B cell (primary cell): ENCODE results near the gene LRBA. TPM values are rescaled to one million over a fixed set of nuclear protein-coding genes. Genes with fewer than 3 reads are reported as not detected.

ENCODE experiments used
- ATAC-seq: fragments of 200-7000 bp; cut with Tn5 transposase; one replicate; pipeline ENCODE4 v1.10.0; 2021; ENCODE audit warnings: low read depth, mild to moderate bottlenecking, moderate number of reproducible peaks, moderate library complexity
- CTCF ChIA-PET: fragments of 350-600 bp; sonication (Branson Sonifier 250); formaldehyde crosslinking; loops from one replicate; lab custom pipeline; 2021; ENCODE audit warnings: antibody characterized with exemption, inconsistent platforms; lab: Charles Lee
- POLR2A ChIA-PET: fragments of 350-600 bp; sonication (Branson Sonifier 250); formaldehyde crosslinking; loops from one replicate; lab custom pipeline; 2021; ENCODE audit warnings: antibody characterized with exemption; lab: Charles Lee
- DNase-seq: peaks from one replicate; pipeline ENCODE4 v3.0.0; 2013
- H2AFZ ChIP-seq: 2 replicates; pipeline ENCODE4 v1.6.1; 2012; ENCODE audit warnings: mild to moderate bottlenecking, low read depth, low read length; ENCODE audit not compliant: insufficient read depth, poor library complexity, severe bottlenecking
- H3K27ac ChIP-seq, 2 donors: 1 replicate in 1 of 2; 2 replicates in 1 of 2; pipeline ENCODE4 v1.5.1; 2012 to 2013; ENCODE audit warnings: low read length in 2 of 2, mild to moderate bottlenecking in 2 of 2, moderate library complexity in 1 of 2
- H3K27me3 ChIP-seq, 4 experiments: fragments of 200-600 bp in 1 of 4; sonication (generic) in 1 of 4; replicated peaks in 1 of 4; 1 replicate in 2 of 4; 2 replicates in 2 of 4; pipeline versions ENCODE4 v1.6.1 to v1.7.0; 2013 to 2016; ENCODE audit warnings: low read length in 3 of 4, mild to moderate bottlenecking in 2 of 4, mixed read lengths in 1 of 4, moderate library complexity in 1 of 4; ENCODE audit not compliant: insufficient read depth in 4 of 4, control insufficient read depth in 3 of 4; ENCODE audit errors: control extremely low read depth in 1 of 4
- H3K36me3 ChIP-seq, 2 experiments: replicated peaks in 1 of 2; 1 replicate in 1 of 2; 2 replicates in 1 of 2; pipeline versions ENCODE4 v1.6.1 to v1.7.1; 2013; ENCODE audit warnings: low read length in 1 of 2; ENCODE audit not compliant: insufficient read depth in 2 of 2, control insufficient read depth in 1 of 2; ENCODE audit errors: control extremely low read depth in 1 of 2, extremely low read depth in 1 of 2
- H3K4me1 ChIP-seq, 2 donors: fragments of 200-600 bp in 1 of 2; sonication (generic) in 1 of 2; 1 replicate in 1 of 2; 2 replicates in 1 of 2; pipeline versions ENCODE4 v1.5.1 to v1.6.1; 2013 to 2017; ENCODE audit warnings: low read length in 2 of 2; ENCODE audit not compliant: control insufficient read depth in 2 of 2, insufficient read depth in 2 of 2
- H3K4me2 ChIP-seq: replicated peaks from 2 replicates; pipeline ENCODE3; 2012; ENCODE audit warnings: mild to moderate bottlenecking, low read depth, low read length; ENCODE audit not compliant: poor library complexity, severe bottlenecking
- H3K4me3 ChIP-seq, 5 experiments: fragments of 200-600 bp in 1 of 5; sonication (generic) in 1 of 5; 1 replicate in 3 of 5; 2 replicates in 2 of 5; pipeline versions ENCODE4 v1.5.1 to v1.7.0; 2011 to 2016; ENCODE audit warnings: low read length in 4 of 5, mild to moderate bottlenecking in 4 of 5, low read depth in 2 of 5, control low read depth in 1 of 5, moderate library complexity in 1 of 5; ENCODE audit not compliant: insufficient read depth in 1 of 5; ENCODE audit errors: control extremely low read depth in 1 of 5, extremely low read depth in 1 of 5
- H3K79me2 ChIP-seq: fragments of 200-600 bp; sonication (generic); one replicate; pipeline ENCODE4 v1.6.0; 2016; ENCODE audit warnings: low read length; ENCODE audit not compliant: control insufficient read depth, insufficient read depth
- H3K9ac ChIP-seq: fragments of 200-600 bp; sonication (generic); 2 replicates; pipeline ENCODE4 v1.6.1; 2017; ENCODE audit warnings: mild to moderate bottlenecking, low read length, moderate library complexity
- H3K9me3 ChIP-seq, 3 donors: one replicate each; pipeline versions ENCODE4 v1.6.1 to v1.7.1; 2013; ENCODE audit warnings: low read length in 2 of 3; ENCODE audit not compliant: control insufficient read depth in 2 of 3, insufficient read depth in 1 of 3; ENCODE audit errors: control extremely low read depth in 1 of 3
- H4K20me1 ChIP-seq: 2 replicates; pipeline ENCODE4 v1.6.0; 2012; ENCODE audit warnings: mild to moderate bottlenecking, low read length; ENCODE audit not compliant: insufficient read depth, control insufficient read depth, poor library complexity, severe bottlenecking
- H3K27ac Mint-ChIP-seq: one replicate; pipeline ENCODE4 v1.8.0; 2021; ENCODE audit warnings: mixed read lengths
- H3K27me3 Mint-ChIP-seq: one replicate; pipeline ENCODE4 v1.8.0; 2021; ENCODE audit warnings: mixed read lengths
- H3K4me1 Mint-ChIP-seq: one replicate; pipeline ENCODE4 v1.8.0; 2021; ENCODE audit warnings: mixed read lengths
- H3K4me3 Mint-ChIP-seq: one replicate; pipeline ENCODE4 v1.8.0; 2021; ENCODE audit warnings: mixed read lengths
- H3K9me3 Mint-ChIP-seq: one replicate; pipeline ENCODE4 v1.8.0; 2022; ENCODE audit warnings: mixed read lengths; ENCODE audit not compliant: insufficient read depth
- CTCF ChIP-seq: fragments of 200-600 bp; IDR thresholded peaks from one replicate; pipeline ENCODE4 v1.8.0; 2022; ENCODE audit warnings: antibody characterized with exemption, mild to moderate bottlenecking
- EZH2 ChIP-seq: IDR thresholded peaks from 2 replicates; pipeline ENCODE4 v1.6.1; 2012; ENCODE audit warnings: borderline replicate concordance, low read depth, mild to moderate bottlenecking, moderate library complexity, low read length; ENCODE audit not compliant: insufficient read depth, poor library complexity, severe bottlenecking
- WGBS: methylation state at CpG from one replicate; pipeline ENCODE4 v1.1.5; 2013; ENCODE audit warnings: missing lambda C conversion rate; ENCODE audit not compliant: insufficient coverage; 5-methylcytosine and 5-hydroxymethylcytosine counted together
- intact Hi-C: fragments of 100-400 bp; cut with micrococcal nuclease; formaldehyde crosslinking; loops from one replicate; pipeline ENCODE4 v1.10.0; 2022
- polyA plus RNA-seq: library from polyadenylated mRNA; depleted of rRNA; stranded (reverse); fragments of >200 nt; gene quantifications from 2 replicates; pipeline ENCODE4 v1.2.3, GENCODE V29; 2012
- total RNA-seq, 2 donors: library from RNA; stranded (reverse); fragments of 120-200 nt in 1 of 2; gene quantifications; 1 replicate in 1 of 2; 2 replicates in 1 of 2; pipeline versions ENCODE4 v1.2.3 to v1.2.4, GENCODE V29; 2013 to 2022

Gene LRBA
- total and polyA plus RNA-seq, 2 donors (not counting 1 experiment from before 2014, with no cell fraction given), result 17.5 to 86.7 TPM

- DNase-seq (no peak), ATAC-seq (no peak)
- peaks cover 6 to 12% of the 10 kb centered on the region in 2 experiments for H3K36me3 ChIP-seq
- no CpG with 5 or more reads among the region's 1 CpG for WGBS
- no peaks in the 10 kb centered on the region for H3K79me2 ChIP-seq
- no peak overlapping the region for H3K9ac ChIP-seq
- H3K9me3 ChIP-seq, result no peaks in the 10 kb centered on the region
- ChIA-PET CTCF (no interaction called here), POLR2A (no interaction called here)
- Mint-ChIP-seq H3K9me3 (no peaks in the 10 kb centered on the region), H3K27ac (no peak overlapping the region), H3K4me3 (no peak overlapping the region), H3K4me1 (no peaks in the 10 kb centered on the region), H3K27me3 (no peaks in the 10 kb centered on the region)
- intact Hi-C loops, result no loop called here
- H3K27me3 ChIP-seq, result no peaks in the 10 kb centered on the region
- H4K20me1 ChIP-seq, result no peaks in the 10 kb centered on the region
- H2AFZ ChIP-seq, result no peak overlapping the region
- no peak for TF ChIP-seq EZH2
- no peak for TF ChIP-seq CTCF
- H3K4me2 ChIP-seq, result no peak overlapping the region
- H3K27ac ChIP-seq, result no peak overlapping the region
- no peak overlapping the region for H3K4me3 ChIP-seq
- no peaks in the 10 kb centered on the region for H3K4me1 ChIP-seq
These were observed 415.5 kb downstream of the LRBA start for GRCh38 chr4:150599547-150599946.

GRCh38 chr4:150598909-150599308 is 416.2 kb downstream of the LRBA start:
- H3K27ac ChIP-seq, result no peak overlapping the region
- H4K20me1 ChIP-seq, result no peaks in the 10 kb centered on the region
- H3K4me1 Mint-ChIP-seq, result no peaks in the 10 kb centered on the region
- no peaks in the 10 kb centered on the region for H3K27me3 ChIP-seq
- no peak overlapping the region for H3K4me3 Mint-ChIP-seq
- H3K4me1 ChIP-seq, result no peaks in the 10 kb centered on the region
- ChIA-PET POLR2A (no interaction called here), CTCF (no interaction called here)
- ATAC-seq (no peak), DNase-seq (no peak)
- no peak overlapping the region for H3K27ac Mint-ChIP-seq
- H3K4me2 ChIP-seq, result no peak overlapping the region
- H2AFZ ChIP-seq, result no peak overlapping the region
- H3K9me3 ChIP-seq, result no peaks in the 10 kb centered on the region
- H3K36me3 ChIP-seq, result peaks cover 6 to 12% of the 10 kb centered on the region in 2 experiments
- WGBS, result 97% methylated on average over 12 of the region's 12 CpGs
- no peaks in the 10 kb centered on the region for H3K9me3 Mint-ChIP-seq
- no peak overlapping the region for H3K9ac ChIP-seq
- H3K4me3 ChIP-seq, result no peak overlapping the region
- H3K27me3 Mint-ChIP-seq, result no peaks in the 10 kb centered on the region
- TF ChIP-seq EZH2 (no peak), CTCF (no peak)
- no peaks in the 10 kb centered on the region for H3K79me2 ChIP-seq
- intact Hi-C loops, result no loop called here
